HS-5 (cell line): ENCODE data around the gene EMID1.
"Not testable (repeated sequence)": the region's sequence is repeated elsewhere in the genome, so short reads cannot be mapped to it uniquely, and the experiment has no call there.

Experiments
- DNase-seq: peaks from one replicate; pipeline ENCODE4 v3.0.0-alpha.2; 2012; ENCODE audit warnings: low read depth

Gene EMID1

GRCh38 chr22:29231971-29232959 is 26.6 kb downstream of the EMID1 start:
- no peak for DNase-seq

- no peak for DNase-seq
Observed at GRCh38 chr22:29233277-29233877, 27.7 kb downstream of the EMID1 start.

GRCh38 chr22:29240481-29240880 is 34.8 kb downstream of the EMID1 start:
- DNase-seq, result not testable (repeated sequence)

- no peak for DNase-seq
Observed at GRCh38 chr22:29243874-29244446, 38.3 kb downstream of the EMID1 start.

GRCh38 chr22:29244785-29245625 is 39.3 kb downstream of the EMID1 start:
- no peak for DNase-seq

GRCh38 chr22:29245626-29246385 is 40.1 kb downstream of the EMID1 start:
- DNase-seq, result peak; percentile 19

- DNase-seq, result not testable (repeated sequence)
Observed at GRCh38 chr22:29247891-29248290, 42.2 kb downstream of the EMID1 start.

- DNase-seq, result no peak
Observed at GRCh38 chr22:29251265-29251664, 45.6 kb downstream of the EMID1 start.

GRCh38 chr22:29251981-29252911 is 46.5 kb downstream of the EMID1 start:
- DNase-seq, result no peak

GRCh38 chr22:29253561-29254285 is 48.0 kb downstream of the EMID1 start:
- no peak for DNase-seq

- DNase-seq, result no peak
Observed at GRCh38 chr22:29254286-29254660, 48.6 kb downstream of the EMID1 start.

- DNase-seq, result no peak
Observed at GRCh38 chr22:29255064-29255621, 49.4 kb downstream of the EMID1 start.

- no peak for DNase-seq
Observed at GRCh38 chr22:29256606-29257325, 51.1 kb downstream of the EMID1 start.

- no peak for DNase-seq
Observed at GRCh38 chr22:29257751-29258181, 52.1 kb downstream of the EMID1 start.

GRCh38 chr22:29258407-29259252 is 52.9 kb downstream of the EMID1 start:
- DNase-seq, result no peak

- DNase-seq, result no peak
Observed at GRCh38 chr22:29259253-29259899, 53.7 kb downstream of the EMID1 start.

- DNase-seq, result no peak
Observed at GRCh38 chr22:29260031-29260560, 54.4 kb downstream of the EMID1 start.
